Measurements from ENCODE around the gene ZP1.
A peak's percentile ranks its signal among the peaks of the same experiment; 100 is the strongest.

ZP1 gene

GRCh38 chr11:60838132-60838531 lies 29.2 kb upstream of the ZP1 start:
- TF ChIP-seq, protein P1, sequence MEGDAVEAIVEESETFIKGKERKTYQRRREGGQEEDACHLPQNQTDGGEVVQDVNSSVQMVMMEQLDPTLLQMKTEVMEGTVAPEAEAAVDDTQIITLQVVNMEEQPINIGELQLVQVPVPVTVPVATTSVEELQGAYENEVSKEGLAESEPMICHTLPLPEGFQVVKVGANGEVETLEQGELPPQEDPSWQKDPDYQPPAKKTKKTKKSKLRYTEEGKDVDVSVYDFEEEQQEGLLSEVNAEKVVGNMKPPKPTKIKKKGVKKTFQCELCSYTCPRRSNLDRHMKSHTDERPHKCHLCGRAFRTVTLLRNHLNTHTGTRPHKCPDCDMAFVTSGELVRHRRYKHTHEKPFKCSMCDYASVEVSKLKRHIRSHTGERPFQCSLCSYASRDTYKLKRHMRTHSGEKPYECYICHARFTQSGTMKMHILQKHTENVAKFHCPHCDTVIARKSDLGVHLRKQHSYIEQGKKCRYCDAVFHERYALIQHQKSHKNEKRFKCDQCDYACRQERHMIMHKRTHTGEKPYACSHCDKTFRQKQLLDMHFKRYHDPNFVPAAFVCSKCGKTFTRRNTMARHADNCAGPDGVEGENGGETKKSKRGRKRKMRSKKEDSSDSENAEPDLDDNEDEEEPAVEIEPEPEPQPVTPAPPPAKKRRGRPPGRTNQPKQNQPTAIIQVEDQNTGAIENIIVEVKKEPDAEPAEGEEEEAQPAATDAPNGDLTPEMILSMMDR (IDR thresholded peaks at IDR 0.05; ENCODE audit: low read depth, low read length, missing control alignments): peak; percentile 36
- H3K4me3 ChIP-seq (ENCODE audit: low read depth, low read length): no peak overlapping the region
- no peak for DNase-seq (ENCODE audit: low read depth)

DNA sequence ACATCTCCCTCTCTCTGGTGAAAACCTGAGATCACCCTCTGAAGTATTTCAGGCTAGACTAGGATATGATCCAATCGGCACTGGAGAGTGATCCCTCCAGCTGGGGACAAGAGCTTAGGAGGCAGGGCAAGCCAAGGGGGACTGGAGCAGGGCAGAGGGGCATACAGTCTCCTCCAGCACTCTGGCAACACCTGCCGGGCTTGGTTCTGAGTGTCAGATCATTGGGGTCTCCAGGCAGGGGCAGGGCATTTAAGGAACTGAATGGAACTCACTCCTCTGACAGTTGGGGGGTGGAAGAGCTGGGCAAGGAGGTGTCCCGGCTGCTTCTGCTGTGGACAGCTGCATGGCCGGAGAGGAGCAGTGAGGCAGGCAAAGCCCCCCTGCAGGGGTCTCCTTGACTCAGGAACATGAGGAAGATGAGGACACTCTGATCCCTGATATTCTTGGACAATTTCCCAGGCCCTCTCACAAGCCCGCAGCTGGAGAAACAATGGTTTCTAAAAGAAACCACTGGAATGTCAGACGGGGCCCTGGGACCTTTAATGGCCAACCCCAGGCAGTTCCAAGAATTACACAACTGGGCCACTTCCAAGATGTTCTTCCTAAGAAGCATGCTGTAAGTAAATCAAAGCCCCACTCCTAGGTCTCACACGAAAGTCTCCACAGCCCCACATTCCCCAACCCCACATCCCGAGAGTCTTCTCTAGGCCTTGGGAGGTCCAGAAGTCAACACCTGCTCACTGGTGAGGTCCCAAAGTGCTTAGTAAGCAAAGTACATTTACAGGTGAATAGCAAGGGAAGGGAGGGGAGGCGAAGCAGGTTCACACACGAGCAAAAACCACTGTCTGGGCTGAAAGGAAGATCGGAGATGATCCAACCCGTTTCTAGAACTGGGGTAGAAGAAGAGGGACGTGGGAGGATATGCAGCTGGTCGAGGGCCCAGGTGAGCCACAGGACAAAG lies 26.6 kb upstream of the ZP1 start:
- TF ChIP-seq, protein P1 (IDR thresholded peaks at IDR 0.05; ENCODE audit: low read depth, low read length, missing control alignments): no peak
- H3K4me3 ChIP-seq (ENCODE audit: low read depth, low read length): no peak overlapping the region
- DNase-seq (ENCODE audit: low read depth): no peak

DNA sequence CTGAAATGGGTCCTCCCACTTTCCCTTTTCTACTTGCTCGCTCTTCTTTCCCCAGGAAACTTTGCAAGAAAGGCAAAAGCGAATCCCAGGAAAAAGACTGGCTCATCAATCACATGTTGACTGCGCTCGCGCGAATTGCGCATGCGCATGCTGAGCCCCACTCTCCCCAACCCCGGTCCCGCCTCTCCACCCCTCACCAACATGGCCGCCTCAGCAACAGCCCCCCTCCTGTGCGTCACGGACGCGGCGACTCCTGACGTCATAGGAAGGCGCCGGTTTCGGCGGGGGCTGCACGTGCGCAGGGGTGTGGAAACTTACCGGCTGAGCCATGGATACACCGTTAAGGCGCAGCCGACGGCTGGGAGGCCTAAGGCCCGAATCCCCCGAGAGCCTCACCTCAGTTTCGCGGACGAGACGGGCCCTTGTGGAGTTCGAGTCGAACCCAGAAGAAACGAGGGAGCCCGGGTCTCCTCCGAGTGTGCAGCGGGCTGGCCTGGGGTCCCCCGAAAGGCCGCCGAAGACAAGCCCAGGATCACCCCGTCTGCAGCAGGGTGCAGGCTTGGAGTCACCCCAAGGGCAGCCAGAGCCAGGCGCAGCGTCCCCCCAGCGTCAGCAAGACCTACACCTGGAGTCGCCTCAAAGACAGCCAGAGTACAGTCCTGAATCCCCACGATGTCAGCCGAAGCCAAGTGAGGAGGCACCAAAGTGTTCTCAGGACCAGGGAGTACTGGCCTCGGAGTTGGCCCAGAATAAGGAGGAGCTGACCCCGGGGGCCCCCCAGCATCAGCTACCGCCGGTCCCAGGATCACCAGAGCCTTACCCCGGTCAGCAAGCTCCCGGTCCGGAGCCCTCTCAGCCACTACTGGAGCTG lies 25.3 kb upstream of the ZP1 start, which contains the start of gene CCDC86:
Gene CCDC86, plus strand, starts transcription at position 317 of the 871 bp plus-strand sequence. Its CDS starts 12 bp downstream, at position 329.
- TF ChIP-seq, protein P1 (IDR thresholded peaks at IDR 0.05; ENCODE audit: low read depth, low read length, missing control alignments): no peak
- H3K4me3 ChIP-seq (ENCODE audit: low read depth, low read length): peak within 1 kb of the TSS; percentile 97
- peak; percentile 85 for DNase-seq (ENCODE audit: low read depth)

- H3K4me3 ChIP-seq (ENCODE audit: low read depth, low read length): peak overlapping the region; percentile 97
- TF ChIP-seq, protein P1 (IDR thresholded peaks at IDR 0.05; ENCODE audit: low read depth, low read length, missing control alignments): no peak
- DNase-seq (ENCODE audit: low read depth): no peak
Observed at GRCh38 chr11:60842668-60843600, 24.4 kb upstream of the ZP1 start.

- no peak for DNase-seq (ENCODE audit: low read depth)
- H3K4me3 ChIP-seq (ENCODE audit: low read depth, low read length): peak overlapping the region; percentile 97
- TF ChIP-seq, protein P1 (IDR thresholded peaks at IDR 0.05; ENCODE audit: low read depth, low read length, missing control alignments): no peak
Observed at GRCh38 chr11:60844045-60844869, 23.1 kb upstream of the ZP1 start.
